Heart right ventricle (tissue), 16 donors: ENCODE data around the gene KCMF1. TPM values are rescaled to one million over a fixed set of nuclear protein-coding genes. Genes with fewer than 3 reads are reported as not detected.
A peak's percentile ranks its signal among the peaks of the same experiment; 100 is the strongest.

Experiments
- ATAC-seq, 8 donors: fragments of 200-7000 bp; cut with Tn5 transposase; one replicate each; pipeline ENCODE4 v1.9.1; 2020; ENCODE audit warnings: mild to moderate bottlenecking in 8 of 8, moderate library complexity in 8 of 8, moderate number of reproducible peaks in 1 of 8
- DNase-seq, 2 donors: peaks; one replicate each; pipeline ENCODE4 v3.0.0-alpha.2; 2020
- H3K27ac ChIP-seq, 10 donors: fragments of 200-600 bp; sonication (generic) in 2 of 10; one replicate each; pipeline versions ENCODE4 v1.5.0 to v1.8.0; 2020 to 2022; ENCODE audit warnings: mild to moderate bottlenecking in 3 of 10
- H3K27me3 ChIP-seq, 7 donors: fragments of 200-600 bp; one replicate each; pipeline ENCODE4 v1.8.0; 2021 to 2022; ENCODE audit warnings: mild to moderate bottlenecking in 2 of 7
- H3K36me3 ChIP-seq, 9 donors: fragments of 200-600 bp; sonication (generic) in 1 of 9; one replicate each; pipeline versions ENCODE4 v1.5.0 to v1.8.0; 2020 to 2022; ENCODE audit warnings: mild to moderate bottlenecking in 2 of 9
- H3K4me1 ChIP-seq, 9 donors: fragments of 200-600 bp; sonication (generic) in 1 of 9; one replicate each; pipeline versions ENCODE4 v1.5.0 to v1.8.0; 2020 to 2022; ENCODE audit warnings: mild to moderate bottlenecking in 4 of 9
- H3K4me3 ChIP-seq, 10 donors: fragments of 200-600 bp; sonication (generic) in 2 of 10; one replicate each; pipeline versions ENCODE4 v1.5.0 to v1.8.0; 2020 to 2022; ENCODE audit warnings: mild to moderate bottlenecking in 7 of 10, moderate library complexity in 2 of 10
- H3K9me3 ChIP-seq, 11 donors: fragments of 200-600 bp in 10 of 11; sonication (generic) in 2 of 11; one replicate each; pipeline versions ENCODE4 v1.5.0 to v1.8.0; 2013 to 2022; ENCODE audit warnings: mild to moderate bottlenecking in 2 of 11, control low read depth in 1 of 11, moderate library complexity in 1 of 11
- CTCF ChIP-seq, 9 donors: fragments of 200-600 bp; sonication (generic) in 2 of 9; IDR thresholded peaks; one replicate each; pipeline versions ENCODE4 v1.5.0 to v1.8.0; 2021 to 2022; ENCODE audit warnings: antibody characterized with exemption in 9 of 9, mild to moderate bottlenecking in 5 of 9, moderate library complexity in 1 of 9
- WGBS, 2 donors: extraction: QIAGEN DNeasy Blood & Tissue Kit; methylation state at CpG; one replicate each; pipeline ENCODE4 v1.1.7; 2013; ENCODE audit warnings: inconsistent platforms in 1 of 2; 5-methylcytosine and 5-hydroxymethylcytosine counted together
- intact Hi-C, 10 donors: fragments of 100-400 bp; cut with DNase I; formaldehyde crosslinking; loops; one replicate each; pipeline versions ENCODE4 v1.11.1 to v1.14.2; 2022
- polyA plus RNA-seq, 2 donors: library from polyadenylated mRNA; stranded (reverse); fragments of 200-250 nt; gene quantifications; one replicate each; pipeline ENCODE4 v1.2.3, GENCODE V29; 2013
- total RNA-seq, 10 donors: library from RNA; stranded (reverse); fragmentation: NEBNext Ultra II Directional in 3 of 10; extraction: Animal tissue kit (Norgen Biotek cat#: 25700) in 3 of 10; gene quantifications; one replicate each; pipeline versions ENCODE4 v1.2.1 to v1.2.4, GENCODE V29; 2021 to 2023
- donor health status: Arrhythmogenic right ventricular cardiomyopathy.
- donor health status: ischemic (EF 13 %, LVEDD 7.1; RV severe dilation, severe dysfunction).
- donor health status: healthy with polysubstance abuse.
- donor health status: DM: no; HTN: yes; CAD: no.
- donor health status: DM: no; HTN: no; CAD: no.
- donor health status: ischemic (EF 25% LVEDD 6.9; RV normal size, moderate dysfunction).
- donor health status: ischemic (EF 25% LVEDD 5.7; RV mildly dilated, moderate dysfunction).
- donor health status: healthy.
- donor health status: DM: yes; HTN: yes; CAD: no.
- donor health status: Ischemic cardiomyopathy.
- donor health status: ischemic (EF 35%, LVEDD 5.7; RV mildly dilated, moderate dysfunction).
- donor health status: nonischemic (EF 11% LVEDD 7.7; RV severe dilation, severe dysfunction).
- donor health status: DM: yes; HTN: yes; CAD: no.
- donor health status: PGD.
- donor health status: ischemic (EF 29% LVEDD 5.4; RV normal size, mild dysfunction).
- donor health status: nonischemic (EF 23%, LVEDD 6.1; RV moderate dilation, normal function).

Gene KCMF1
- total and polyA plus RNA-seq, 12 donors = 6.9 to 89.5 (median 79.8) TPM

- peaks cover 0 to 3% (median 0%) of the 10 kb centered on the region in 9 donors for H3K36me3 ChIP-seq
- H3K4me3 ChIP-seq = peak overlapping the region; percentile 57 to 88 (median 84)
- 9 to 11% methylated on average over 11 of the region's 11 CpGs for WGBS, 2 donors
- H3K27me3 ChIP-seq = no peaks in the 10 kb centered on the region
- TF ChIP-seq CTCF (IDR thresholded peaks at IDR 0.05) = no peak
- ATAC-seq = no peak
- peak overlapping the region; percentile 87 to 99 (median 96) for H3K27ac ChIP-seq
- no peak for DNase-seq
- no peaks in the 10 kb centered on the region for H3K9me3 ChIP-seq
- peaks cover 6 to 83% (median 62%) of the 10 kb centered on the region in 9 donors for H3K4me1 ChIP-seq
- intact Hi-C loops = loop anchor here in 4 of 10 donors (5.0 kb wide), 2 partner anchors 35 to 40 kb away; no protein-coding TSS in a partner anchor
Measured at GRCh38 chr2:84972207-84972783, 1.3 kb downstream of the KCMF1 start.

GRCh38 chr2:84972932-84973331, 2.0 kb downstream of the KCMF1 start:
- H3K9me3 ChIP-seq = no peaks in the 10 kb centered on the region
- no peak for TF ChIP-seq CTCF (IDR thresholded peaks at IDR 0.05)
- whole genome bisulfite sequencing, 2 donors = 6 to 15% methylated on average over 4 of the region's 4 CpGs
- peak overlapping the region in 8 of 10 donors; percentile 57 to 87 (median 77) for H3K4me3 ChIP-seq
- no peaks in the 10 kb centered on the region for H3K36me3 ChIP-seq
- ATAC-seq (no peak), DNase-seq (no peak)
- intact Hi-C loops = loop anchor here in 4 of 10 donors (5.0 kb wide), 2 partner anchors 34 to 39 kb away; no protein-coding TSS in a partner anchor
- H3K27ac ChIP-seq = peak overlapping the region in 5 of 10 donors; percentile 93 to 99 (median 97)
- H3K27me3 ChIP-seq = no peaks in the 10 kb centered on the region
- H3K4me1 ChIP-seq = peaks cover 6 to 78% (median 62%) of the 10 kb centered on the region in 9 donors

GRCh38 chr2:84980263-84980983, 9.5 kb downstream of the KCMF1 start:
- 91 to 92% methylated on average over 6 of the region's 6 CpGs for WGBS, 2 donors
- no peaks in the 10 kb centered on the region for H3K27me3 ChIP-seq
- no peak for DNase-seq
- no peak overlapping the region for H3K4me3 ChIP-seq
- ATAC-seq = peak in 2 of 8 donors; percentile 24 to 44
- H3K27ac ChIP-seq = no peak overlapping the region
- H3K36me3 ChIP-seq = peaks cover 0 to 5% (median 0%) of the 10 kb centered on the region in 9 donors
- no peaks in the 10 kb centered on the region for H3K9me3 ChIP-seq
- TF ChIP-seq CTCF (IDR thresholded peaks at IDR 0.05) = no peak
- intact Hi-C loops = no loop called here
- peaks cover 5 to 81% (median 41%) of the 10 kb centered on the region in 9 donors for H3K4me1 ChIP-seq

- no peaks in the 10 kb centered on the region for H3K27me3 ChIP-seq
- 94 to 96% methylated on average over 1 of the region's 1 CpG for WGBS, 2 donors
- ATAC-seq (no peak), DNase-seq (no peak)
- TF ChIP-seq CTCF (IDR thresholded peaks at IDR 0.05) = no peak
- H3K4me3 ChIP-seq = no peak overlapping the region
- no peak overlapping the region for H3K27ac ChIP-seq
- H3K36me3 ChIP-seq = peaks cover 0 to 5% (median 0%) of the 10 kb centered on the region in 9 donors
- H3K4me1 ChIP-seq = peaks cover 7 to 92% (median 68%) of the 10 kb centered on the region in 9 donors
- intact Hi-C loops = no loop called here
- H3K9me3 ChIP-seq = no peaks in the 10 kb centered on the region
Measured at GRCh38 chr2:84986018-84986417, 15.1 kb downstream of the KCMF1 start.
